Urinary bladder (tissue), 4 donors: ENCODE results near the gene GNB1. TPM values are rescaled to one million over a fixed set of nuclear protein-coding genes. Genes with fewer than 3 reads are reported as not detected.
A peak's percentile ranks its signal among the peaks of the same experiment; 100 is the strongest.

ENCODE experiments used
- DNase-seq: peaks from one replicate; pipeline ENCODE4 v3.0.0-alpha.2; 2015; ENCODE audit errors: extremely low spot score
- H3K27ac ChIP-seq: one replicate; pipeline ENCODE4 v1.5.1; 2013; ENCODE audit warnings: low read depth, mild to moderate bottlenecking, moderate library complexity
- H3K36me3 ChIP-seq: one replicate; pipeline ENCODE4 v1.6.1; 2013; ENCODE audit warnings: mild to moderate bottlenecking, moderate library complexity; ENCODE audit not compliant: insufficient read depth
- H3K4me1 ChIP-seq: one replicate; pipeline ENCODE4 v1.6.1; 2013; ENCODE audit warnings: mild to moderate bottlenecking, moderate library complexity; ENCODE audit not compliant: insufficient read depth
- H3K4me3 ChIP-seq: one replicate; pipeline ENCODE4 v1.5.1; 2013; ENCODE audit warnings: low read depth, low read length
- WGBS: extraction: QIAGEN DNeasy Blood & Tissue Kit; methylation state at CpG from one replicate; pipeline ENCODE4 v1.1.7; 2013; 5-methylcytosine and 5-hydroxymethylcytosine counted together
- polyA plus RNA-seq: library from polyadenylated mRNA; stranded (reverse); fragments of 200-250 nt; gene quantifications from one replicate; pipeline ENCODE4 v1.2.3, GENCODE V29; 2013
- total RNA-seq: library from RNA; depleted of rRNA; stranded (reverse); fragments of >200 nt; gene quantifications from one replicate; pipeline ENCODE4 v1.2.3, GENCODE V29; 2014
- donor health status: healthy with polysubstance abuse.
- donor health status: healthy.

The GNB1 gene
- total and polyA plus RNA-seq, 2 donors, result 123 to 200 TPM

DNA sequence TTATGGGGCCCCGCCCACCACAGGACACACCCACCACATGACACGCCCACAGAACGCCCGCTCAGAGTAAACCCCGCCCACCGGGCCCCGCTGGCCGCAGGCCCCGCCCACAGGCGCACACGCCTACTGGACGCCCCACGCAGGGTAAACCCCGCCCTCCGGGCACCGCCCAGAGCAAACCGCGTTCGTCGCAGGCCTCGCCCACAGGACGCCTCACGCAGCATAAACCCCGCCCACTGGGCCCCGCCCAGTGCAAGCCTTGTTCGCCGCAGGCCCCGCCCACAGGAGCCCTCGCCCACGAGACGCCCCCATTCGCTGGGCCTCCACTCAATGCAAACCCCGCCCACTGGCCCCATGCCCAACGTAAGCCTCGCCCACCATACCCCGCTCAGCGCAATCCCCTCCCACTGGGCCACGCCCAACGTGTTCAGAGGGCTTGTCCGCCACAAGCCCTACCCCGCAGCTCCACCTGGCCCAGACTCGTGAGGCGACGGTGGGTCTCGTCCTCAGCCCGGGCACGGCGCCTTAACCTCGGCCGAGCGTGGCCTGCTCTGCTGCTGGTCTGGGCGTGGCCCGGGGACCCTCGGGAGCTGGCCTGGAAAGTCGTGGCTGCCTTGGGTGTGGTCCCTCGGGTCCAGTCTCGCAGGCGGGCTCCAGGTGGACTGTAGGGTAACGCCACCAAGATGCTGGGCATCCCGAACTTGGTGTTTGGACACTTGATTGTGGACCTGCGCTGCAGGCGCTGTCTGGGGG, 28.6 kb upstream of the GNB1 start:
- peak; percentile 93 for DNase-seq
- no peaks in the 10 kb centered on the region for H3K4me1 ChIP-seq

DNA sequence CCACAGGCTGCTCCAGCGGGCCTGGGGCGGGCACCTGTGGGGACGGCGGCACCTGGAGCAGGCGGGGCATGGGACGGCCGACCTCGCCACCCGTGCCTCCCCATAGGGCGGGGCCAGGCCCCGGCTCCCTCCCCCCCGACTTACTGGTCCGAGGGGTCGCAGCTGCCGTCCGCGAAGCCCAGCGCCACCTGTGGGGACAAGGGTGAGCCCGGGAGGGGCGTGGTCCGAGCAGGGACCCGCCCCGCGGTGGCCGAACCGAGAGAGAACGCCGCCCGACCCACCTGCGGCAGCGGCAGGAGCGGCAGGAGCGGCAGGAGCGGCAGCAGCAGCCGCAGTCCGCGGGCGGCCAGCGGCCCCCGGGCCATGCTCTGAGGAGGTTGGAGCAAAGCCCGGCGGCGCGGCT, 28.0 kb upstream of the GNB1 start, which contains the start of gene TMEM52:
TMEM52 (minus strand) TSS at position 379 of the 403 bp plus-strand sequence; CDS start at position 365, 14 bp downstream.
- Histone ChIP-seq H3K36me3 (no peaks in the 10 kb centered on the region), H3K27ac (no peak within 1 kb of the TSS), H3K4me1 (no peaks in the 10 kb centered on the region), H3K4me3 (peak within 1 kb of the TSS; percentile 37)
- WGBS, result 1% methylated on average over 44 of the region's 44 CpGs
- DNase-seq, result no peak

More for the DNA sequence above, 28.6 kb upstream of the GNB1 start:
- H3K36me3 ChIP-seq, result no peaks in the 10 kb centered on the region
- 9% methylated on average over 62 of the region's 62 CpGs for WGBS
- no peak overlapping the region for H3K27ac ChIP-seq
- peak overlapping the region; percentile 37 for H3K4me3 ChIP-seq

DNA sequence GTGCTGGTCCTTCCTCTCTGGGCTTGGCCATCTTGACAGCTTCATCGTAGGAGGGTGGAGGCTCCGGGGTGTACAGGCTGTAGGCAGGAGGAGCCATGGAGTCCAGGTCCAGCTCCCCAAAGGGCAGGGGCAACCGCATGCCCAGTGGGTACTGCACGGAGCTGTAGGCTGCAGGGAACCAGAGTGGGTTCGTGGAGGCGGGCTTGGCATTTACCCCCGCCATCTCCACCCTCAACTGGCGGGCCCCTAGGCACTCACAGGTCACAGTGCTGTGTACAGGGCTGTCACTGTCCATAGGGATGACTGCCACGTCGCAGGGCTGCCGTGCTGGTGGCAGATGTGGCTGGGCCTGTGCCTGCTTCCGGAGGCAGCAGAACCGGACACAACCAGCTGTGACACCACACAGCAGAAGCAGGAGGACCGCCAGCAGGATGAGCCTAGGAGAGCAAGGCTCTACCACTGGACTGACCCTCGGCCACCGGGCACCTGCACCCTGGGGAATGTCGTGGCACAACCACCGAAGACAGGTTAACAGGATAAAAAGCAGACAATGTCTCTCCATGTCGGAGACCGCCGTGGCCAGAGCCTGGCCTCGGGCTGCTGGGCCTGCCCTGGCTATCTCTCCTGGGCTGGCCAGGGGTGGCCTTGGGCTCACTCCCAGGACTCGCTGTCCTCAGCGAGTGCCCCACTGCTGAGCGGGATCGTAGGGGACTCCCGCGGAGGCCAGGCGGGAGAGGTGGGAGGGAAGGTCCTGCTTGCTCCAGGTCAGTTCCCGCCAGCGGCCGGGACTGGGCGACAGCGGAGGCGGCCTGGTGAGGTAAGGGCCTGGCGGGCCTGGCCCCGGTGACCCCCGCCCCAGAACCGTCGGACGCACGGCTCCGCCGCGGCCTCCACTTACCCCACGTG, 27.4 kb upstream of the GNB1 start:
- H3K36me3 ChIP-seq, result no peaks in the 10 kb centered on the region
- no peak for DNase-seq
- H3K4me1 ChIP-seq, result no peaks in the 10 kb centered on the region
- H3K4me3 ChIP-seq, result peak overlapping the region; percentile 37
- H3K27ac ChIP-seq, result no peak overlapping the region
- 46% methylated on average over 46 of the region's 46 CpGs for WGBS

DNA sequence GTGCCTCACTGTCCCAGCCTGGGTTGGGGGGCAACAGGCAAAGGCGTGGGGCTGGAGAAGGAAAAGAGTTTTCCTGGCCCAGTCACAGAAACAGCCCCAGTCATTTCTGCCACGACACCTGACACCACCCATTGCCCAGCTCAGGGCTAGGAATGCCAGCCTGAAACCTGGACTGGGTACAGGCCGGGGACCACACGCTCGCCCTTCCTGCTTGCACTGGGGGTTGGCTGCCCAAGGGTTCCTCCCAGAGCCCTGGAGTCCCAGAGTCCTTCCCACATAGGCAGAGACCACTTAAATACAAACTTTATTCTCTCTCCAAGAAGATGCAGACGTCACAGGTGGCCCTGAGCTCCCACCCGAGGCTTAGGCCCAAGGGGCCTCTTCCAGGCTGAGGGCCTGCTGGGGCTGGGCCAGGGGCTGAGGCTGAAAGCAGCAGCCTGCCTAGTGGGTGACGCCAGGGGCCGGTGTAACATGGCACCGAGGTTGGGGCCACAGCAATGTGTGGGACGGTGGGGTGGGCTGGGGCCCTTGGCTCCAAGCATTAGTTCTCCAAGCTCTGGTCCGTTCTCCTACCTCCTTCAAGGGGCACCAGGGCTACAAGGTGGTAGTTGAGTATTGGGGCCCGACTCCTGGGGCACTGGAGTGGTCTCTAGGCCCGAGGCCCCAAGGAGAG, 26.6 kb upstream of the GNB1 start:
- no peak overlapping the region for H3K27ac ChIP-seq
- WGBS, result 94% methylated on average over 14 of the region's 14 CpGs
- H3K4me1 ChIP-seq, result no peaks in the 10 kb centered on the region
- no peak overlapping the region for H3K4me3 ChIP-seq
- DNase-seq, result no peak
- H3K36me3 ChIP-seq, result no peaks in the 10 kb centered on the region

DNA sequence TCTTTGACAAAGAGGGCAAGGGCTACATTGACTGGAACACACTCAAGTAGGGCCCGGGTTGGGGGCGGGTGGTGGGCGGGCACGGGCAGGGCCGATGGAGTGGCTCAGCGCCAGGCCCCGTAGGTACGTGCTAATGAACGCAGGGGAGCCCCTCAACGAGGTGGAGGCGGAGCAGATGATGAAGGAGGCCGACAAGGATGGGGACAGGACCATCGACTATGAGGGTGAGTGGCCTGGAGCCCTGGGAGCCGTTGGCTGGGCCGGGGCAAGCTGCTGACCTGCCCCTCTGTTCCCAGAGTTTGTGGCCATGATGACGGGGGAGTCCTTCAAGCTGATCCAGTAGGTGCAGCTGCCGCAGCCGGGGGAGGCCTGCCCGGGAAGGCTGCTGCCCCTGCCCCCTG, 26.0 kb upstream of the GNB1 start:
- Histone ChIP-seq H3K27ac (no peak overlapping the region), H3K36me3 (no peaks in the 10 kb centered on the region), H3K4me3 (no peak overlapping the region), H3K4me1 (no peaks in the 10 kb centered on the region)
- 80% methylated on average over 19 of the region's 19 CpGs for WGBS
- DNase-seq, result no peak

DNA sequence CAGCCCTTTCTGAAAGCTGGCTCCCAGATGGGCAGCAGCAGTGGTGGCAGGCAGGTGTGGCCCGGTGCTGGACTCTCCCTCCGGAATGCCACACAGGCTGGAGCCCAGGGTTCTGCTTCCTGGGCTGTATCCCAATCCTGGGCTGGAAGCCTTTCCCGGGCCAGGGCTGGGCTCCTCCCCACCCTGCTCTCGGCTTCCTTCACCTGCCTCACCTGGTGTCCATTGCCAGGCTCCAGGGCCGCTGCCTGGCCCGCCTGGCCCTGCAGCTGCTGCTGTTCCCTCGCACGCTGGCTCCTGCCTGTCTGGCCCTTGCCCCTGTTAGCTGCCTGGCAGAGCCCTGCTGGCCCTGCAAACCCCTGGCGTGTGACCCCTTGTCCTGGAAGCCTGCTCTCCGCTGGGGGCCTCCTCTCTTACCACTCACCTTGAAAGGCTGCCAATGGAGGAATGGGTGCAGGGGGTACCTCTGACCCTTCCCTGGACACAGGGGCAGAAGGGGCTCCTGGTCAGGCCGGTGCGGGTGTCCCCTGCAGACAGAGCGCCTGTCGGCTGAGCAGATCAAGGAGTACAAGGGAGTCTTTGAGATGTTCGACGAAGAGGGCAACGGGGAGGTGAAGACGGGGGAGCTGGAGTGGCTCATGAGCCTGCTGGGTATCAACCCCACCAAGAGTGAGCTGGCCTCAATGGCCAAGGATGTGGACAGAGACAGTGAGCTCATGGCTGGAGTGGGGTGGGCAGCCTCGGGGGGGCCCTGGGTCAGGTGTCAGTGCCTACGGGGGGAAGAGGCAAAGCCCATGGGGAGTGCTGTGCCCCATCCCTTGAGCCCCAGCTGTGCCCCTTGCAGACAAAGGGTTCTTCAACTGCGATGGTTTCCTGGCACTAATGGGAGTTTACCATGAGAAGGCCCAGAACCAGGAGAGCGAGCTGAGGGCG, 25.3 kb upstream of the GNB1 start:
- no peak for DNase-seq
- no peaks in the 10 kb centered on the region for H3K36me3 ChIP-seq
- no peak overlapping the region for H3K27ac ChIP-seq
- 88% methylated on average over 23 of the region's 23 CpGs for WGBS
- no peaks in the 10 kb centered on the region for H3K4me1 ChIP-seq
- no peak overlapping the region for H3K4me3 ChIP-seq

DNA sequence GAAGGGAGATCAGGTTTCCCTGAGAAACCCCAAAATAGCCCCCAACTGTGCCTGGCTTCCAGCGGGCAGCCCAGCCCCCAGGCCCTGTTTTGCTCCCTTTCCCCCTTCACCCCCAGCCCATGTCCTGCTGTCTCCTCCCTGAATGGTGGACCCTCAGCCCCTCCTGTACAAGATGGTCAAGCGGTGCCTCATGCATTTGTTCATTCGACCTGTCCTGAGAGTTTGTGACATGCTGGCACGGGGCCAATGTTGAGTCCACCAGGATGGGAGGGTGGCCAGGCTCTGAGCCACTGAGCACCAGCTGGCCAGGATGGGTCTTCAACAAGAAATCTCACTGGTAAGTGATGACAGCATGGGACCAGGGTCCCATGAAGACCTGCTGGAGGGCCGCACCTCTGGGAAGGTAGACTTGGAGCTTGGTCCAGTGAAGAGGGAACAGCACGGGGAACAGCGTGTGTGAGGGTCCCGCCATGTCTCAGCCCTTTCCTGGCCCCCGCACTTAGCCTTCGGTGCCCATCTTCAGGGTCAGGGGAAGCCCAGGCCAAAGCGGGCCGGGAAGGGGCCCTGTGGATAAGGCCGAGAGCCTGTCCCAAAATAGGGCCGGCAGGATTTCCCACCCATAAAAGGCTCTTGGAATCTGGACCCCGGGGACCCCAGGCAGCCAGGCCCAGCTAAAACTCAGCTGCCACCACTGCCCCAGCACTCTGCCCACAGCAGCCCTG, 24.2 kb upstream of the GNB1 start, which contains the start of gene CALML6:
CALML6 (plus strand) TSS at position 290 of the 722 bp plus-strand sequence; CDS start at position 311, 21 bp downstream.
- WGBS, result 84% methylated on average over 15 of the region's 15 CpGs
- DNase-seq, result no peak
- Histone ChIP-seq H3K27ac (no peak within 1 kb of the TSS), H3K36me3 (no peaks in the 10 kb centered on the region), H3K4me3 (no peak within 1 kb of the TSS), H3K4me1 (no peaks in the 10 kb centered on the region)

DNA sequence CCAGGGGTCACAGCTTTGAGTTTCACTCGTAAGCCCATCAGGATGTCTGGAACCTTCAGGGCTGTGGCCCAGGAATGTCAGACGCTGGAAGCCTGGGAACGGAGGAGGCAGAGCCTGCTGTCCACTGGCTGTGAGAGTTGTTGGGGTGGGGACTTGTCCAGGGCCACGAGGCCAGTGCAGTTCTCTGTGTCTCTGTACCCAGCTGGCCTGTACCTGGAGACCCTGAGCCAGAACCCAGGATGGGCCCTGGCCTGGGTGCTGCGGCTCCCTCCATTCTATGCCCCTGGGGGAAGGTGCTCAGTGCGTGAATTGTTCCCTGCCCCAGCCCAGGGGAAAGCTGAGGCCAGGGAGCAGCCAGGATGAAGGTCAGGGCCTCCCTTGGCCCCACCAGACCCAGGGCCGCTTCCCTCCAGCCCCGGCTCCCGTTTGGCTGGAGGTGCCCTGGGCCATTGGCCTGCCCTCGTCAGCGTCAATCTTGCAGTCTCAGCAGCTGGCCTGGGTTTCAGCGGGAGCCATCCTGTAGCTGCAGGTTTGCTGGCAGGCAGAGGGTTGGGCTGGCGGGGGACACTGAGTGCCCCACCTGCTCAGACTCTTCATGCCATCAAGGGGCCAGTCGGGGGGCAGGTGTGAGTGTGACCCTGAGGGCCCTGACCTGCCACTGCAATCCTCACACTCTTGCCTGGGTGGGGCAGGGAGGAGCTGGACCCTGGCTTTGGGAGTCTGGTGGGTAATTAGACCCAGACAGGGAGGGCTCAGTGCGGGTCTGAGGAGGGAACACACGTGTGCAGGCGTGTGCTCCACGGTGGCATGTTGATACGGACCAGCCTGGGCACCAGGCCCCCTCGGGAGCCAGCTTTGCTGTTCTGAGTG, 23.4 kb upstream of the GNB1 start:
- Histone ChIP-seq H3K36me3 (no peaks in the 10 kb centered on the region), H3K27ac (no peak overlapping the region), H3K4me3 (no peak overlapping the region), H3K4me1 (no peaks in the 10 kb centered on the region)
- 70% methylated on average over 20 of the region's 20 CpGs for WGBS
- no peak for DNase-seq

DNA sequence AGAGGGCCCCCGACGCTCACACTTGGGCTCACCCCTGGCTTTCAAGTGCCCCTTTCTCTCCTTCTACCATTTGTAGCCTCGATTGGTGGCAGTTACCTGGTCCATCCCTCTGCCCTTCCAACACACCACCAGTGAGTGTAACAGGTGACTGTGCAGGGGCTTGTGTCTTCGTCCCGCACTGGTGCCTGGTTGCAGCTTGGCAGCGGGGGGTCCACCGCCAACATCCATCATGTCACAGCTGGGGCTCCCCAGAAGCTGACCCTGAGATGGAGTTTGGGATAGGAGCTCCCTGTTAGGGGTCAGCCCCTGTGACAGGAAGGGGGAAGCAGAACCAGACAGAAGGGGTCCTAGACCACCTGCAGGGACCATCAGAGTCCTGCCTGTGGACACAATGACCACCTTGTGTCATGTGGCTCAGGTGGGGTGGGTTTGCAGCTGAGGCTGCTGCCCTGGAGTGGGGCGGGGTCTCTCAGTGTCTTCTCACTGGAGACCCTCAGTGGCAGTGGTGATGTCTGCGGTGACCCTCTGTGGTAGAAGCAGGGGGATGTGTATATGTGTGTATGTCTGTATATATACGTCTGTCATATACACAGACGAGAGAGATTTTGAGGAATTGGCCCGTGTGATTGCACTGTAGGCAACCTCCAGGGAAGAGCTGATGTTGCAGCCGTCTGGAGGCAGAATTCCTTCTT, 20.6 kb upstream of the GNB1 start:
- Histone ChIP-seq H3K4me3 (no peak overlapping the region), H3K4me1 (peaks cover 3% of the 10 kb centered on the region), H3K27ac (no peak overlapping the region), H3K36me3 (no peaks in the 10 kb centered on the region)
- no peak for DNase-seq
- 80% methylated on average over 13 of the region's 13 CpGs for WGBS

DNA sequence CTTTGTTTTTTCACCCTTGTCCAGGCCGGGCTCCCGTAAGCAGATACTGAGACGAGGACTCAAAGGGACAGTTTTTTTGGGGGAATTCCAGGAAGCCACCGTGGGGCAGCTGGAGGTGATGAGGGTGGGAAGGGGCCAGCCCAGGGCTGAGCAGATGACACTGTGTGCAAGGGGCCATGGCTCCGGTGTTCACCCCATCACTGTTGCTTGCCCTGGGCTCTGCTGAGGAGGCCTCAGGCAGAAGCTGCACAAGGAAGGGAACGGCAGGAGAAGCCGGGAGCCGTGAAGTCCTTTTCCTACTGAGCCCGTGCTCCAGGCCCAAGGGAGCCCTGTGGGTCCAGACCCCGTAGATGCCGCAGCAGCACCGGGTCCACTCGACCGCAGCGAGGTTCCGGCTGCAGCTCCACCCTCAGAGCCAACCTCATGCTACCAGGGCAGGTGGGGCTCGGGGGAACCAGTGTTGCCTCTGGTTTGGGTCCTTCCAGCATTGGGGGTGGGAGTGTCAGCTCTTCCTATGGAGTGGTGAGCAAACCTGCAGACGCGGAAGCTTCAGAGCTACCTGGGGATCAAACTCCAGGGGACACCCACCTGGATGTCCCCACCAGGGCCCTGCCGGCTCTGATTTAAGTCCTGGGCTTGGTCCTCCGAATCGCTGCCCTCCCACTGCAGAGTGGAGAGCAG, 19.9 kb upstream of the GNB1 start:
- Histone ChIP-seq H3K4me3 (no peak overlapping the region), H3K36me3 (no peaks in the 10 kb centered on the region), H3K27ac (no peak overlapping the region), H3K4me1 (peaks cover 3% of the 10 kb centered on the region)
- DNase-seq, result no peak
- 91% methylated on average over 22 of the region's 22 CpGs for WGBS

DNA sequence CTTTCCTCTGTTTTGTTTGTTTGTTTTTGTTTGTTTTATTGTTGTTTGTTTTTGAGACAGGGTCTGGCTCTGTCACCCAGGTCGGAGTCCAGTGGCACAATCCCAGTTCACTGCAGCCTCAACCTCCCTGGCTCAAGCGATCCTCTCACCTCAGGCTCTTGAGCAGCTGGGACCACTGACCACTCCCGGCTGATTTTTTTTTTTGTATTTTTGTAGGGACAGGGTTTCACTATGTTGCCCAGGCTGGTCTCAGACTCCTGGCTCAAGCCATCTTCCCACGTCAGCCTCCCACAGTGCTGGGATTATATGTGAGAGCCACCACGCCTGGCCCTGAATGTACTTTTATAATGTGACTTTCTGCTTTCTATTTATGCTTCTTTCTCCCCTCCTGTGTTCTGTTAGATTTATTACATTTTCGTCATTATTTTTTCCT, 19.2 kb upstream of the GNB1 start:
- no peak for DNase-seq
- WGBS, result 81% methylated on average over 6 of the region's 6 CpGs
- H3K4me3 ChIP-seq, result no peak overlapping the region
- no peaks in the 10 kb centered on the region for H3K36me3 ChIP-seq
- H3K27ac ChIP-seq, result no peak overlapping the region
- peaks cover 3% of the 10 kb centered on the region for H3K4me1 ChIP-seq
